Mononuclear cell (primary cell): ENCODE data around the gene ANAPC16. TPM values are rescaled to one million over a fixed set of nuclear protein-coding genes. Genes with fewer than 3 reads are reported as not detected.
"Not testable (repeated sequence)": the region's sequence is repeated elsewhere in the genome, so short reads cannot be mapped to it uniquely, and the experiment has no call there.

Experiments
- H3K27me3 ChIP-seq: 2 replicates; pipeline ENCODE4 v1.6.0; 2011; ENCODE audit warnings: low read length, control low read depth; ENCODE audit not compliant: insufficient read depth
- H3K4me1 ChIP-seq: 2 replicates; pipeline ENCODE4 v1.5.1; 2011; ENCODE audit warnings: mild to moderate bottlenecking, low read length, control low read depth; ENCODE audit not compliant: insufficient read depth
- H3K4me3 ChIP-seq: 2 replicates; pipeline ENCODE4 v1.5.1; 2011; ENCODE audit warnings: mild to moderate bottlenecking, low read length, moderate library complexity
- H3K9me3 ChIP-seq: 2 replicates; pipeline ENCODE4 v1.5.1; 2011; ENCODE audit warnings: low read depth, mild to moderate bottlenecking, control low read depth, low read length
- total RNA-seq: library from RNA; depleted of rRNA; stranded (reverse); fragments of >200 nt; gene quantifications from one replicate; pipeline ENCODE4 v1.2.3, GENCODE V29; 2012

Gene ANAPC16
- total RNA-seq, 1 donor: 92.6 TPM

- H3K27me3 ChIP-seq: no peaks in the 10 kb centered on the region
- peaks cover 39% of the 10 kb centered on the region for H3K4me1 ChIP-seq
- peak overlapping the region; percentile 83 for H3K4me3 ChIP-seq
- no peaks in the 10 kb centered on the region for H3K9me3 ChIP-seq
These were observed 58.5 kb downstream of the ANAPC16 start for GRCh38 chr10:72274213-72274729.

- no peaks in the 10 kb centered on the region for H3K27me3 ChIP-seq
- peak overlapping the region; percentile 83 for H3K4me3 ChIP-seq
These were observed 59.0 kb downstream of the ANAPC16 start for GRCh38 chr10:72274730-72275350.

DNA sequence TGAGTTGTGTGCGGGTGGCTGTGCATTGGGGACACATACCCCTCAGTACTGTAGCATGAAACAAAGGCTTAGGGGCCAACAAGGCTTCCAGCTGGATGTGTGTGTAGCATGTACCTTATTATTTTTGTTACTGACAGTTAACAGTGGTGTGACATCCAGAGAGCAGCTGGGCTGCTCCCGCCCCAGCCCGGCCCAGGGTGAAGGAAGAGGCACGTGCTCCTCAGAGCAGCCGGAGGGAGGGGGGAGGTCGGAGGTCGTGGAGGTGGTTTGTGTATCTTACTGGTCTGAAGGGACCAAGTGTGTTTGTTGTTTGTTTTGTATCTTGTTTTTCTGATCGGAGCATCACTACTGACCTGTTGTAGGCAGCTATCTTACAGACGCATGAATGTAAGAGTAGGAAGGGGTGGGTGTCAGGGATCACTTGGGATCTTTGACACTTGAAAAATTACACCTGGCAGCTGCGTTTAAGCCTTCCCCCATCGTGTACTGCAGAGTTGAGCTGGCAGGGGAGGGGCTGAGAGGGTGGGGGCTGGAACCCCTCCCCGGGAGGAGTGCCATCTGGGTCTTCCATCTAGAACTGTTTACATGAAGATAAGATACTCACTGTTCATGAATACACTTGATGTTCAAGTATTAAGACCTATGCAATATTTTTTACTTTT, 59.7 kb downstream of the ANAPC16 start:
- peaks cover 39% of the 10 kb centered on the region for H3K4me1 ChIP-seq
- H3K4me3 ChIP-seq: peak overlapping the region; percentile 83
- H3K27me3 ChIP-seq: no peaks in the 10 kb centered on the region
- no peaks in the 10 kb centered on the region for H3K9me3 ChIP-seq

More at GRCh38 chr10:72274730-72275350, 59.0 kb downstream of the ANAPC16 start:
- H3K4me1 ChIP-seq: peaks cover 39% of the 10 kb centered on the region
- H3K9me3 ChIP-seq: no peaks in the 10 kb centered on the region

DNA sequence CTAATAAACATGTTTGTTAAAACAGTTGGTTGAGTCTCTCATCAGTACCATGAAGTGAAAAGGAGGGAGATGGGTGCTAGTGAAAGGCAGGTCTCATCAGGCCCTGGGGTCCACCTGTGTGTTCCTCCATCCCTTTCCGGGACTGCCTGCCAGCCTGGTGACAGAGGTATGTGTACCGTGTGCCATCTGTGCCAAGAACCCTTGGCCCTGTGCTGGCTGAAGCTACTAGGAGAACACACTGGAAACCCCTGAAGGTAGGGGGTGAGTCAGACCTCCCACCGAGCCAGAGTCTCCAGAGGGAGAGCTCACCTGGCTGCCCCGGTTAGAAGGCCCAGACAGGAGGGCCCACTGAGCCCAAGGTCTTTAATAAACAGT, 60.2 kb downstream of the ANAPC16 start:
- H3K9me3 ChIP-seq: no peaks in the 10 kb centered on the region
- H3K27me3 ChIP-seq: no peaks in the 10 kb centered on the region
- H3K4me3 ChIP-seq: peak overlapping the region; percentile 83
- H3K4me1 ChIP-seq: peaks cover 39% of the 10 kb centered on the region

DNA sequence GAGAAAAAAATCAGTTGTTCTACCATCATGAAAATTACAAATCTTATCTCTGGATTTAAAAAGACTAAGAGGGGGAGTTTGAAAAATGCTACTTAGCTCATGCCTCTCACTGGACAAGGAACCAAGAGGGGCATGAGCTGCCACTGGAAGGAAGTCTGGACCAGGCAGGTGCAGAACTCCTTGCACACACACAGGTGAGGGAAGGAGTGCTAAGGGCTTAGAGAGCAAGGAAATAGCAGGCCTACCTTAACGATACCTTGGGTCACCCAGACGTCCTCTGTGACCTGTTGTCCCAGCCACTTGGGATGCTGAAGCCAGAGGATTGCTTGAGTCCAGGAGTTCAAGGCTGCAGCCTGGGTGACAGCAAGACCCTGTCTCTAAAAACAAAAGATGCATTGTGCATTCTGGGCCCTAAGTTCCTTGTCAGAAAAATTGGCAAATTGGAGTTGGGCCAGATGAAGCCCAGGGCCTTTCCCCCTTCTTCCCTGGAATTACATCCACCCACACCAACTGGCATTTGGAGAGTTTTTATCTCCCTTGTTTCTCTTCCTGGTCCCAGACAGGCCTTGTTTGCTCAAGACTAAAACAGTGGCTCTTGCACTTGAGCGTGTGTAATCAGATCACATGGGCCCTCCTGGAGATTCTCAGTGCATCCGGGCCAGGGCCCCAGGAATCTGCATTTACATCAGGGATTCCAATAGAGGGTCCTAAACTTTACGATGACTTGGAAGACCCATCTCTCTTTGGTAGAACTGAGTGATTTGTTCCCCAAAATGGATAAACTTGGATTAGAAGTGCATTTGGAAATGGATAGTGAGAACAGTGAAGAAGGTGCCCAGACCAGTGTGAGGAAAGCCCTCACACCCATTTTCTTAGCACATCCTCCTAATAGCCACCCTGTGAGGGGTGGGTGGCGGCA, 60.9 kb downstream of the ANAPC16 start:
- H3K27me3 ChIP-seq: no peaks in the 10 kb centered on the region
- no peak overlapping the region for H3K4me3 ChIP-seq
- H3K4me1 ChIP-seq: peaks cover 39% of the 10 kb centered on the region
- no peaks in the 10 kb centered on the region for H3K9me3 ChIP-seq

GRCh38 chr10:72277340-72277995, 61.7 kb downstream of the ANAPC16 start:
- H3K9me3 ChIP-seq: no peaks in the 10 kb centered on the region
- no peak overlapping the region for H3K4me3 ChIP-seq
- H3K4me1 ChIP-seq: peaks cover 42% of the 10 kb centered on the region
- no peaks in the 10 kb centered on the region for H3K27me3 ChIP-seq

GRCh38 chr10:72277996-72278667, 62.3 kb downstream of the ANAPC16 start:
- Histone ChIP-seq H3K4me1 (peaks cover 38% of the 10 kb centered on the region), H3K9me3 (no peaks in the 10 kb centered on the region), H3K27me3 (no peaks in the 10 kb centered on the region), H3K4me3 (no peak overlapping the region)

- H3K4me3 ChIP-seq: no peak overlapping the region
- no peaks in the 10 kb centered on the region for H3K9me3 ChIP-seq
- peaks cover 34% of the 10 kb centered on the region for H3K4me1 ChIP-seq
- no peaks in the 10 kb centered on the region for H3K27me3 ChIP-seq
These were observed 63.0 kb downstream of the ANAPC16 start for GRCh38 chr10:72278668-72279393.

- not testable (repeated sequence) for H3K9me3 ChIP-seq, H3K27me3 ChIP-seq, H3K4me3 ChIP-seq
- peaks cover 33% of the 10 kb centered on the region for H3K4me1 ChIP-seq
These were observed 63.8 kb downstream of the ANAPC16 start for GRCh38 chr10:72279587-72279986.

DNA sequence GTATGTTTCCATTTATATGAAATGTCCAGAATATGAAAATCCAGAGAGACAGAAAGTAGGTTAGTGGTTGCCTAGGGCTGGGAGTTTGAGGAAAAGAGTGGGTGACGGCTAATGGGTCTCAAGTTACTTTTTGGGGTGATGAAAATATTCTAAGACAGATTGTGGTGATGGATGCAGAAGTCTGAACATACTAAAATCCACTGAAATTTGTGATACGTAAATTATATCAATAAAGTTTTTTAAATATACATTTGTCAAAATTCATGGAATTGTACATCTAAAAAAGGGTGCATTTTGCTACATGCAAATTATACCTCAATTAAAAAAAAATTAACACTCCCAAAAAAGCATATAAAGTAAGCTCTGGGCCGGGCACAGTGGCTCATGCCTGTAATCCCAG, 67.3 kb downstream of the ANAPC16 start:
- H3K27me3 ChIP-seq: no peaks in the 10 kb centered on the region
- no peaks in the 10 kb centered on the region for H3K9me3 ChIP-seq
- no peak overlapping the region for H3K4me3 ChIP-seq
- peaks cover 31% of the 10 kb centered on the region for H3K4me1 ChIP-seq

Other genes starting within 250 kb of the ANAPC16 start
- 488 TPM for gene SPOCK2, start 127.5 kb upstream of the ANAPC16 start, total RNA-seq
- gene ASCC1, start 264 bp downstream of the ANAPC16 start, total RNA-seq: 14.2 TPM
- 533 TPM for gene DDIT4, start 57.9 kb downstream of the ANAPC16 start, total RNA-seq
- gene DNAJB12, start 138.9 kb downstream of the ANAPC16 start, total RNA-seq: 32.1 TPM